HCT116 (cell line): ENCODE data around the gene GGPS1. TPM values are rescaled to one million over a fixed set of nuclear protein-coding genes. Genes with fewer than 3 reads are reported as not detected.

Experiments
- ATAC-seq: fragments of 200-7000 bp; cut with Tn5 transposase; 2 replicates; pipeline ENCODE4 v1.9.1; 2020; ENCODE audit warnings: mild to moderate bottlenecking, moderate library complexity
- BruUV-seq: library from RNA; stranded (reverse); fragments of 400-500 nt; replicated peaks from 2 replicates; lab custom pipeline; 2021; lab: Mats Ljungman, UMichigan
- CTCF ChIA-PET: fragments of 300-600 bp; sonication (Branson Sonifier 250); formaldehyde crosslinking; loops from one replicate; lab custom pipeline; 2021; ENCODE audit warnings: antibody characterized with exemption; lab: Charles Lee
- POLR2A ChIA-PET: fragments of 300-600, 350-600 bp; sonication (Branson Sonifier 250); formaldehyde crosslinking; loops from one replicate; lab custom pipeline; 2021; ENCODE audit warnings: antibody characterized with exemption; lab: Charles Lee
- RAD21 ChIA-PET, 2 experiments: fragments of 300-600 bp; sonication (Branson Sonifier 250); formaldehyde crosslinking; loops; one replicate each; lab custom pipeline; 2023; ENCODE audit warnings: low total read pairs in 2 of 2; ENCODE audit not compliant: uncharacterized antibody in 2 of 2, unreplicated experiment in 2 of 2, low non-redundant PET in 1 of 2; lab: Charles Lee
- DNase-seq: peaks from one replicate; pipeline ENCODE4 v3.0.0-alpha.2; 2010; ENCODE audit warnings: low read depth, low spot score
- H2AFZ ChIP-seq: fragments of 200-600 bp; shearing (Covaris generic), sonication (generic); 2 replicates; pipeline ENCODE4 v1.6.1; 2017; ENCODE audit warnings: low read depth, mixed run types, mixed read lengths, antibody characterized with exemption, low read length; ENCODE audit not compliant: poor library complexity, severe bottlenecking
- H3K27ac ChIP-seq: 2 replicates; pipeline ENCODE4 v1.5.1; 2012; ENCODE audit warnings: low read depth, low read length
- H3K27me3 ChIP-seq: fragments of 200-600 bp; sonication (generic); 2 replicates; pipeline ENCODE4 v1.6.1; 2016; ENCODE audit warnings: mixed run types, low read length, mixed read lengths; ENCODE audit not compliant: insufficient read depth
- H3K36me3 ChIP-seq, 2 experiments: fragments of 200-500 bp in 1 of 2; fragments of 200-600 bp in 1 of 2; sonication (Bioruptor generic) in 1 of 2; sonication (generic) in 1 of 2; 2 replicates each; pipeline versions ENCODE4 v1.5.1 to v1.6.1; 2014 to 2016; ENCODE audit warnings: low read length in 2 of 2, inconsistent platforms in 1 of 2, mixed read lengths in 1 of 2, mixed run types in 1 of 2; ENCODE audit not compliant: insufficient read depth in 2 of 2, control insufficient read depth in 1 of 2
- H3K4me1 ChIP-seq, 2 experiments: fragments of 200-600 bp in 1 of 2; sonication (generic) in 1 of 2; 2 replicates each; pipeline versions ENCODE4 v1.5.1 to v1.6.1; 2012 to 2017; ENCODE audit warnings: low read length in 2 of 2, inconsistent platforms in 1 of 2, mild to moderate bottlenecking in 1 of 2, mixed read lengths in 1 of 2, mixed run types in 1 of 2, moderate library complexity in 1 of 2; ENCODE audit not compliant: insufficient read depth in 2 of 2, control insufficient read depth in 1 of 2
- H3K4me2 ChIP-seq: fragments of 200-600 bp; sonication (generic); 2 replicates; pipeline ENCODE4 v1.6.1; 2017; ENCODE audit warnings: mixed run types, low read length, mixed read lengths
- H3K4me3 ChIP-seq, 2 experiments: fragments of 200-600 bp in 1 of 2; sonication (generic) in 1 of 2; replicated peaks in 1 of 2; 2 replicates each; pipeline ENCODE4 v1.5.1; 2011 to 2016; ENCODE audit warnings: low read length in 2 of 2, control low read depth in 1 of 2, low read depth in 1 of 2, mild to moderate bottlenecking in 1 of 2, mixed read lengths in 1 of 2, mixed run types in 1 of 2
- H3K79me2 ChIP-seq: fragments of 200-600 bp; sonication (generic); 2 replicates; pipeline ENCODE4 v1.6.1; 2017; ENCODE audit warnings: mild to moderate bottlenecking, mixed run types, low read length, moderate library complexity, mixed read lengths; ENCODE audit not compliant: insufficient read depth
- H3K9ac ChIP-seq: fragments of 200-600 bp; sonication (generic); 2 replicates; pipeline ENCODE4 v1.6.1; 2016; ENCODE audit warnings: low read length, mixed read lengths
- H3K9me2 ChIP-seq: fragments of 200-600 bp; sonication (generic), shearing (Covaris generic); 2 replicates; pipeline ENCODE4 v1.6.1; 2017; ENCODE audit warnings: mixed run types, mild to moderate bottlenecking, moderate library complexity; ENCODE audit not compliant: insufficient read depth
- H3K9me3 ChIP-seq, 2 experiments: fragments of 200-500 bp in 1 of 2; fragments of 200-600 bp in 1 of 2; sonication (Bioruptor generic) in 1 of 2; sonication (generic) in 1 of 2; 2 replicates each; pipeline ENCODE4 v1.6.1; 2014 to 2017; ENCODE audit warnings: low read length in 2 of 2, mixed read lengths in 2 of 2, inconsistent platforms in 1 of 2, low read depth in 1 of 2, mild to moderate bottlenecking in 1 of 2, mixed run types in 1 of 2, moderate library complexity in 1 of 2; ENCODE audit not compliant: control insufficient read depth in 1 of 2, insufficient read depth in 1 of 2
- H4K20me1 ChIP-seq: fragments of 200-600 bp; sonication (generic), shearing (Covaris generic); 2 replicates; pipeline ENCODE4 v1.6.1; 2017; ENCODE audit warnings: mixed run types, mild to moderate bottlenecking, moderate library complexity; ENCODE audit not compliant: insufficient read depth
- CEBPB ChIP-seq: IDR thresholded peaks from 2 replicates; pipeline ENCODE4 v1.6.1; 2012; ENCODE audit warnings: low read depth
- ELF1 ChIP-seq: IDR thresholded peaks from 2 replicates; pipeline ENCODE4 v1.6.1; 2012; ENCODE audit warnings: low read depth, borderline replicate concordance
- JUND ChIP-seq: IDR thresholded peaks from 2 replicates; pipeline ENCODE4 v1.6.1; 2012
- POLR2AphosphoS5 ChIP-seq: IDR thresholded peaks from 2 replicates; pipeline ENCODE4 v1.6.1; 2011; ENCODE audit warnings: mild to moderate bottlenecking, low read depth, low read length, moderate library complexity
- RAD21 ChIP-seq: IDR thresholded peaks from 2 replicates; pipeline ENCODE4 v1.6.1; 2012; ENCODE audit warnings: low read depth, mild to moderate bottlenecking
- SIN3A ChIP-seq: IDR thresholded peaks from 2 replicates; pipeline ENCODE4 v1.6.1; 2012; ENCODE audit warnings: low read depth
- TCF7L2 ChIP-seq: IDR thresholded peaks from 2 replicates; pipeline ENCODE4 v1.7.0; 2011; ENCODE audit warnings: borderline replicate concordance, inconsistent platforms; ENCODE audit not compliant: insufficient read depth, insufficient read length; ENCODE audit errors: extremely low read depth
- ZFX ChIP-seq: fragments of 450-650 bp; IDR thresholded peaks from 2 replicates; pipeline ENCODE4 v1.6.1; 2017
- ZNF274 ChIP-seq: fragments of 200-500 bp; sonication (Bioruptor generic); IDR thresholded peaks from 2 replicates; pipeline ENCODE4 v1.6.1; 2014; ENCODE audit warnings: mild to moderate bottlenecking, low read depth, low read length, inconsistent platforms
- intact Hi-C: fragments of 100-400 bp; cut with micrococcal nuclease; formaldehyde crosslinking; loops from 2 replicates; pipeline ENCODE4 v1.10.0; 2022
- total RNA-seq: library from RNA; stranded (reverse); gene quantifications from one replicate; pipeline ENCODE4 v1.2.1, GENCODE V29; 2021; ENCODE audit not compliant: unreplicated experiment
- TF ChIP-seq, protein P1 (sequence below): IDR thresholded peaks from 2 replicates; pipeline ENCODE4 v1.6.1; 2012
- TF ChIP-seq, protein P2 (sequence below): IDR thresholded peaks from 2 replicates; pipeline ENCODE4 v1.6.1; 2012; ENCODE audit warnings: low read depth

GGPS1 gene
- total RNA-seq, 1 experiment from 2014 or later, result 30.6 TPM

DNA sequence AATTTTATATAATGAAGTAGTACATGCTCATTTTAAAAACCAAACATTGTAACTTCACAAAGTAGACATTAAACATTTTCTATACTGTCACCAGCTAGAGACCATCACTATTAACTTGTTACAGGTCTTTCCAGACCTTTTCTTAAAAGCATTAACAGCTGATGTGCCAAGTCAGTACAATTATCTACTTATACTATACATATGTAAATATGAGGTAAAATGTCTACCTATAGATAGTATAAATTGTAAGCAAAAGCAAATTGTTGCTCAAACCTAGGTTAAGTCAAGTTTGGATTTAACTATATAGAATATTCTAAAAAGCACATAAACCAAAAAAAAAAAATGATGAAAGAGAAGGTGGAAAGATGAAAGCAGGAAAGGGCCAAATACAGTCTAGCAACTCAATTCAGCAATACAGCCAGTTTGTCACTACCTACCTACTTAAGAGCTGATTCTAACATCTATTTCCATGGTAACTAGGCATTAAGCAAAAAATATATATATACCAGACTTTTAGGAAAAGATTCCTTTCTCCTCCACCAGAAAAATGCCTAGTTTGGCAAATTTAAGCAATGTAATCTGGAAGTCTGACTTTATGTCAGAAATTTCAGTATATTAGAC lies 34.9 kb upstream of the GGPS1 start:
- POLR2A ChIA-PET, result no interaction called here
- no TSS peak for BruUV-seq

More for the DNA sequence above, 34.9 kb upstream of the GGPS1 start:
- no peak overlapping the region for H3K4me3 ChIP-seq
- ATAC-seq, result no peak
- no peaks in the 10 kb centered on the region for H3K9me3 ChIP-seq
- H3K4me1 ChIP-seq, result peaks cover 23 to 26% of the 10 kb centered on the region in 2 experiments
- no peak overlapping the region for H3K4me2 ChIP-seq
- H3K79me2 ChIP-seq, result peaks cover 93% of the 10 kb centered on the region
- intact Hi-C loops, result no loop called here
- CTCF ChIA-PET, result no interaction called here
- no peak overlapping the region for H3K27ac ChIP-seq
- H3K9ac ChIP-seq, result no peak overlapping the region
- no peak for DNase-seq
- no peak overlapping the region for H2AFZ ChIP-seq
- no peaks in the 10 kb centered on the region for H3K27me3 ChIP-seq
- RAD21 ChIA-PET, result no interaction called here
- H4K20me1 ChIP-seq, result peaks cover 12% of the 10 kb centered on the region
- TF ChIP-seq ELF1 (no peak), ZFX (no peak), RAD21 (no peak), ZNF274 (no peak), JUND (no peak), CEBPB (no peak), TCF7L2 (no peak), SIN3A (no peak), POLR2AphosphoS5 (no peak)
- TF ChIP-seq, protein P1, sequence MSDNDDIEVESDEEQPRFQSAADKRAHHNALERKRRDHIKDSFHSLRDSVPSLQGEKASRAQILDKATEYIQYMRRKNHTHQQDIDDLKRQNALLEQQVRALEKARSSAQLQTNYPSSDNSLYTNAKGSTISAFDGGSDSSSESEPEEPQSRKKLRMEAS, result no peak
- TF ChIP-seq, protein P2, sequence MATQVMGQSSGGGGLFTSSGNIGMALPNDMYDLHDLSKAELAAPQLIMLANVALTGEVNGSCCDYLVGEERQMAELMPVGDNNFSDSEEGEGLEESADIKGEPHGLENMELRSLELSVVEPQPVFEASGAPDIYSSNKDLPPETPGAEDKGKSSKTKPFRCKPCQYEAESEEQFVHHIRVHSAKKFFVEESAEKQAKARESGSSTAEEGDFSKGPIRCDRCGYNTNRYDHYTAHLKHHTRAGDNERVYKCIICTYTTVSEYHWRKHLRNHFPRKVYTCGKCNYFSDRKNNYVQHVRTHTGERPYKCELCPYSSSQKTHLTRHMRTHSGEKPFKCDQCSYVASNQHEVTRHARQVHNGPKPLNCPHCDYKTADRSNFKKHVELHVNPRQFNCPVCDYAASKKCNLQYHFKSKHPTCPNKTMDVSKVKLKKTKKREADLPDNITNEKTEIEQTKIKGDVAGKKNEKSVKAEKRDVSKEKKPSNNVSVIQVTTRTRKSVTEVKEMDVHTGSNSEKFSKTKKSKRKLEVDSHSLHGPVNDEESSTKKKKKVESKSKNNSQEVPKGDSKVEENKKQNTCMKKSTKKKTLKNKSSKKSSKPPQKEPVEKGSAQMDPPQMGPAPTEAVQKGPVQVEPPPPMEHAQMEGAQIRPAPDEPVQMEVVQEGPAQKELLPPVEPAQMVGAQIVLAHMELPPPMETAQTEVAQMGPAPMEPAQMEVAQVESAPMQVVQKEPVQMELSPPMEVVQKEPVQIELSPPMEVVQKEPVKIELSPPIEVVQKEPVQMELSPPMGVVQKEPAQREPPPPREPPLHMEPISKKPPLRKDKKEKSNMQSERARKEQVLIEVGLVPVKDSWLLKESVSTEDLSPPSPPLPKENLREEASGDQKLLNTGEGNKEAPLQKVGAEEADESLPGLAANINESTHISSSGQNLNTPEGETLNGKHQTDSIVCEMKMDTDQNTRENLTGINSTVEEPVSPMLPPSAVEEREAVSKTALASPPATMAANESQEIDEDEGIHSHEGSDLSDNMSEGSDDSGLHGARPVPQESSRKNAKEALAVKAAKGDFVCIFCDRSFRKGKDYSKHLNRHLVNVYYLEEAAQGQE, result no peak
- no peaks in the 10 kb centered on the region for H3K36me3 ChIP-seq
- H3K9me2 ChIP-seq, result no peaks in the 10 kb centered on the region
